Activated B cell treated with CpG ODN at 0.5 μM for 24 hours (primary cell): ENCODE results near the gene EBF4. TPM values are rescaled to one million over a fixed set of nuclear protein-coding genes. Genes with fewer than 3 reads are reported as not detected.

Source experiments
- ATAC-seq: fragments of 200-7000 bp; cut with Tn5 transposase; one replicate; pipeline ENCODE4 v1.10.0; 2021; ENCODE audit warnings: low read depth, mild to moderate bottlenecking, moderate library complexity
- CTCF ChIA-PET: fragments of 350-600 bp; sonication (Branson Sonifier 250); formaldehyde crosslinking; loops from one replicate; lab custom pipeline; 2021; ENCODE audit warnings: antibody characterized with exemption; lab: Charles Lee
- POLR2A ChIA-PET: fragments of 350-600 bp; sonication (Branson Sonifier 250); formaldehyde crosslinking; loops from one replicate; lab custom pipeline; 2021; ENCODE audit warnings: antibody characterized with exemption; lab: Charles Lee
- DNase-seq: peaks from one replicate; pipeline ENCODE4 v3.0.0; 2022
- H3K27ac Mint-ChIP-seq: one replicate; pipeline ENCODE4 v1.8.0; 2020; ENCODE audit warnings: mixed read lengths
- H3K27me3 Mint-ChIP-seq: one replicate; pipeline ENCODE4 v1.8.0; 2021; ENCODE audit warnings: mixed read lengths
- H3K36me3 Mint-ChIP-seq: one replicate; pipeline ENCODE4 v1.8.0; 2021; ENCODE audit warnings: low read depth, mixed read lengths
- H3K4me1 Mint-ChIP-seq: one replicate; pipeline ENCODE4 v1.8.0; 2021; ENCODE audit warnings: mixed read lengths
- H3K4me3 Mint-ChIP-seq: one replicate; pipeline ENCODE4 v1.8.0; 2020; ENCODE audit warnings: mild to moderate bottlenecking, mixed read lengths
- H3K9me3 Mint-ChIP-seq: one replicate; pipeline ENCODE4 v1.8.0; 2020; ENCODE audit warnings: mixed read lengths
- CTCF ChIP-seq: fragments of 200-600 bp; IDR thresholded peaks from one replicate; pipeline ENCODE4 v1.8.0; 2022; ENCODE audit warnings: antibody characterized with exemption, mild to moderate bottlenecking
- intact Hi-C: fragments of 100-400 bp; cut with micrococcal nuclease; formaldehyde crosslinking; loops from one replicate; pipeline ENCODE4 v1.15.1; 2024
- total RNA-seq: library from RNA; stranded (reverse); gene quantifications from 2 replicates; pipeline ENCODE4 v1.2.3, GENCODE V29; 2022

Gene EBF4
- total RNA-seq, 1 donor from 2014 or later, result 2.4 TPM

DNA sequence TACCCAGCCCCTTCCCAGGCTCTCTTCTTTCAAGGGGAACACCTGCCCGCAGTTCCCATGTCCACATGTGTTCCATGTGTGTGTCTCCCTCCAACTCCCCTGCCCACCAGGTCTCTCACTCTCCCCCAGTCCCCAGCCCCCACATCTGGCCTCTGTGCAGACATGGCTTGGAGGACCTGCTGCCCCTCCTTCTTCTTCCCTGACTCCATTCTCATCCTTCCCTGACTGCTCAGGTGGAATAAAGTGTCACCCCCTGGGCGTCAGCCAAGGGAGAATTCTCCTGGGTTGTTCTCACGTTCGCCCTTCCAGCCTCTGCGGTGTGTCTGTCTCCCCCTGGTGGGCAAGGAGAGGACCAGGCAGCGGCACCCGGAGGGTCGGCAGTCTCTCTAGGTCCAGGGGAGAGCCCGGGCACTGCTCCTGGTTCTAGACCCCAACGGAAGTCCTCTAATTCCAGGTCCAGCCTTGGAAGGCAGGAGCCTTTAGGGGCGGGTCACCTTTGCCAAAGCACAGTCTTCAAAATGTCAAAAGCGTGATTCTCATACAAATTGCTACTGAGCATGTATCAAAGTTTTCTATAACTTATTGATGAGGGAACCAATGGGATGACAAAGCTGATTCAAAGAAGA lies 50.5 kb downstream of the EBF4 start:
- ChIA-PET POLR2A (no interaction called here), CTCF (interaction anchor here (0.8 to 1.1 kb wide), 2 partner anchors 13 to 258 kb away, joined by 3 read pairs; no protein-coding TSS in a partner anchor)
- Mint-ChIP-seq H3K9me3 (no peaks in the 10 kb centered on the region), H3K27me3 (peaks cover 25% of the 10 kb centered on the region), H3K27ac (no peak overlapping the region), H3K36me3 (no peaks in the 10 kb centered on the region), H3K4me3 (no peak overlapping the region), H3K4me1 (peaks cover 3% of the 10 kb centered on the region)
- TF ChIP-seq CTCF, result no peak
- peak; percentile 90 for ATAC-seq
- intact Hi-C loops, result loop anchor here (1.0 to 10.0 kb wide), 6 partner anchors 55 to 616 kb away; no protein-coding TSS in a partner anchor
- DNase-seq, result peak; percentile 43

DNA sequence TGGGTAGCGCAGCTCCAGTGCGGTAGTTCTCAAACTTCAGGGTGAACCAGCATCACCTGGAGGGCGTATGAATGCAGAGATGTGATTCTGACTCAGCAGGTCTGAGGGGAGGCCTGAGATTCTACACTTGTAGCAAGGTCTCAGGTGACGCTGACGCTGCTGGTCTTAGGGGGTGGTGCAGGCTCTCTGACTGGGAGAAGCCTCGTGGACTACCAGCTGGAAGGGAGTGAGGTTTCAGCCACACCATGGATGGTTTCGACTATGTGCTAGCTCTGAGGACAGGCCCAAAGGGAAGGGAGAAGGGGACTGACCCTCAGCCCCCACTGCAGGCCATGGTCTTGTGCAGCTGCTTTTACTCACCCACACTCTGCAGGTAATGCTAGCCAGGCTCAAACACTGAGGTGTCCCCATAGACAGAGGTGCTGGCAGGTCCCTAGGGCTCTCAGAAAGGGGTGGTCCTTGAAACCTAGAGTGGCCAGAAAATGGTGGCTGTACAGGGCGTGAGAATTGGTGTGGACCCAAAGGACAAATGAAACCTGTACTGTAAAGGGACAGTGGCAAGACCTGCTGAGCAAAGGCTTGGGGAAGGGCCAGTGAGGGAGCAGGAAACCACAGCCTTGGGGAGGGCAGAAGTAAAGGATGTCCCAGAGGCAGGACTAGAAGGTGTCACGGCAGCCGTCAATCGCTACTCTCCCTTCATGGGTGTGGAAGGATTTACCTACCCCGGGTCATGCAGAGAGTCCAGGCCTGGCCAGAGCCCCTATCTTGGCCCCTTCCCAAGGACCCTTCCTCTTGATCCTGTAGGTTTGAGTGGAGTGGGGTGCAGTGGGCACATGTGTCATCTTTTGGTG lies 52.7 kb downstream of the EBF4 start:
- intact Hi-C loops, result loop anchor here (10.0 kb wide), 1 partner anchor 220 kb away; no protein-coding TSS in a partner anchor
- ChIA-PET CTCF (no interaction called here), POLR2A (no interaction called here)
- Mint-ChIP-seq H3K4me1 (peaks cover 7% of the 10 kb centered on the region), H3K36me3 (no peaks in the 10 kb centered on the region), H3K4me3 (no peak overlapping the region), H3K27ac (no peak overlapping the region), H3K9me3 (no peaks in the 10 kb centered on the region), H3K27me3 (peaks cover 23% of the 10 kb centered on the region)
- ATAC-seq, result no peak
- no peak for DNase-seq
- TF ChIP-seq CTCF, result no peak

DNA sequence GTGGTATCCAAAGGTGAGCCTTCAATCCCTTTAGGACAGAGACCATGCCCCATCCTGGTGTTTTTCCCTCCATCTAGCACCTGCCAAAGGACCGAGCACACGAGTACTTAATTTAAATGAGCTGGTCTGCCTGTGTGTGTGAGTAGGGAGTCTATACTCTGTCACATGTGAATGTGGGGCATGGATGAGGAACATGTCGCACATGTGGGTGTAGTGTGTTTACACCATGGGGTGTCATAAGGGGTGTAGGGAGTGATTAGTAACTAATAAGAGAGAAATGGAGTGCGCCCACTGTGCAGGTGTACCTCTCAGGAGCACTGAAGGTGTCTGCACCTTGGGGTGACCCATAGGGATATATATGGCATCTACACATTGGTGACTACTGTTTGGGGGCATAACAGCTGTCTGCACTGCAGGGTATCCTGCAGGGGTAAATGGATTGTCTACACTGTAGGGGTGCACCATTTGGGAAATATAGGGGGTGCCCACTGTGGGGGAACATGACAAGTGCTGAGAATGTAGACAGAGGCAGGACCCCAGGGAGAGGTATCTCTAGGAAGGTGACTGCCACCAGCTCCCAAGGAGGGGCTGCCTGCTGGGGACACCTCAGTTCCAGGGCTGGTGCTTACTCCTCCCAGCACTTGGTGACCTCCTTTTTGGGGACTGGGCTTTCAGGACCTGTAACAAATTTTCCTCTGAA lies 53.5 kb downstream of the EBF4 start:
- no peak for DNase-seq
- intact Hi-C loops, result loop anchor here (10.0 kb wide), 1 partner anchor 221 kb away; no protein-coding TSS in a partner anchor

GRCh38 chr20:2746636-2747265 lies 54.2 kb downstream of the EBF4 start:
- ChIA-PET CTCF (no interaction called here), POLR2A (no interaction called here)
- peaks cover 24% of the 10 kb centered on the region for H3K27me3 Mint-ChIP-seq
- peaks cover 18% of the 10 kb centered on the region for H3K4me1 Mint-ChIP-seq
- intact Hi-C loops, result loop anchor here (10.0 kb wide), 1 partner anchor 222 kb away; no protein-coding TSS in a partner anchor
- no peak overlapping the region for H3K27ac Mint-ChIP-seq
- DNase-seq (no peak), ATAC-seq (no peak)
- H3K36me3 Mint-ChIP-seq, result no peaks in the 10 kb centered on the region
- H3K4me3 Mint-ChIP-seq, result no peak overlapping the region
- TF ChIP-seq CTCF, result no peak
- no peaks in the 10 kb centered on the region for H3K9me3 Mint-ChIP-seq

More for the DNA sequence above, 53.5 kb downstream of the EBF4 start:
- H3K4me3 Mint-ChIP-seq, result no peak overlapping the region
- H3K27ac Mint-ChIP-seq, result no peak overlapping the region
- ATAC-seq, result no peak
- H3K4me1 Mint-ChIP-seq, result peaks cover 14% of the 10 kb centered on the region
- H3K36me3 Mint-ChIP-seq, result no peaks in the 10 kb centered on the region
- POLR2A ChIA-PET, result no interaction called here
- TF ChIP-seq CTCF, result no peak
- CTCF ChIA-PET, result no interaction called here
- no peaks in the 10 kb centered on the region for H3K9me3 Mint-ChIP-seq
- peaks cover 28% of the 10 kb centered on the region for H3K27me3 Mint-ChIP-seq
